ENCODE results near the gene RFFL. TPM values are rescaled to one million over a fixed set of nuclear protein-coding genes. Genes with fewer than 3 reads are reported as not detected.

Gene RFFL
- total RNA-seq, 1 donor from 2014 or later: 19.9 TPM

- H3K9me3 Mint-ChIP-seq: no peaks in the 10 kb centered on the region
- no peak overlapping the region for H3K4me3 Mint-ChIP-seq
- H3K27me3 Mint-ChIP-seq: no peaks in the 10 kb centered on the region
- no peak for DNase-seq (ENCODE audit: extremely low spot score, unreplicated experiment)
- no peaks in the 10 kb centered on the region for H3K36me3 Mint-ChIP-seq
- peak overlapping the region; percentile 91 for H3K27ac Mint-ChIP-seq
- no peak for TF ChIP-seq CTCF (conservative IDR thresholded peaks at IDR 0.05)
- H3K4me1 Mint-ChIP-seq (ENCODE audit: unreplicated experiment): peaks cover 4% of the 10 kb centered on the region
These were observed 43.9 kb downstream of the RFFL start for GRCh38 chr17:35019386-35020179.

GRCh38 chr17:35018814-35019213 is 44.7 kb downstream of the RFFL start:
- H3K9me3 Mint-ChIP-seq: no peaks in the 10 kb centered on the region
- no peak for DNase-seq (ENCODE audit: extremely low spot score, unreplicated experiment)
- H3K27me3 Mint-ChIP-seq: no peaks in the 10 kb centered on the region
- TF ChIP-seq CTCF (conservative IDR thresholded peaks at IDR 0.05): no peak
- H3K36me3 Mint-ChIP-seq: no peaks in the 10 kb centered on the region
- peak overlapping the region; percentile 91 for H3K27ac Mint-ChIP-seq
- H3K4me3 Mint-ChIP-seq: peak overlapping the region; percentile 8
- peaks cover 4% of the 10 kb centered on the region for H3K4me1 Mint-ChIP-seq (ENCODE audit: unreplicated experiment)

GRCh38 chr17:35017021-35017420 is 46.5 kb downstream of the RFFL start:
- no peak for TF ChIP-seq CTCF (conservative IDR thresholded peaks at IDR 0.05)
- no peak overlapping the region for H3K4me3 Mint-ChIP-seq
- no peaks in the 10 kb centered on the region for H3K36me3 Mint-ChIP-seq
- no peaks in the 10 kb centered on the region for H3K9me3 Mint-ChIP-seq
- peak overlapping the region; percentile 1 for H3K27ac Mint-ChIP-seq
- no peak for DNase-seq (ENCODE audit: extremely low spot score, unreplicated experiment)
- H3K27me3 Mint-ChIP-seq: no peaks in the 10 kb centered on the region
- no peaks in the 10 kb centered on the region for H3K4me1 Mint-ChIP-seq (ENCODE audit: unreplicated experiment)

- H3K4me1 Mint-ChIP-seq (ENCODE audit: unreplicated experiment): peaks cover 4% of the 10 kb centered on the region
- H3K36me3 Mint-ChIP-seq: peaks cover 4% of the 10 kb centered on the region
- no peaks in the 10 kb centered on the region for H3K27me3 Mint-ChIP-seq
- no peaks in the 10 kb centered on the region for H3K9me3 Mint-ChIP-seq
- no peak for TF ChIP-seq CTCF (conservative IDR thresholded peaks at IDR 0.05)
- H3K27ac Mint-ChIP-seq: no peak overlapping the region
- no peak overlapping the region for H3K4me3 Mint-ChIP-seq
- DNase-seq (ENCODE audit: extremely low spot score, unreplicated experiment): no peak
These were observed 47.1 kb downstream of the RFFL start for GRCh38 chr17:35016369-35016768.

GRCh38 chr17:35011671-35012216 is 51.8 kb downstream of the RFFL start:
- DNase-seq (ENCODE audit: extremely low spot score, unreplicated experiment): no peak
- H3K4me3 Mint-ChIP-seq: no peak overlapping the region
- peaks cover 19% of the 10 kb centered on the region for H3K36me3 Mint-ChIP-seq
- TF ChIP-seq CTCF (conservative IDR thresholded peaks at IDR 0.05): no peak
- H3K27ac Mint-ChIP-seq: no peak overlapping the region
- no peaks in the 10 kb centered on the region for H3K9me3 Mint-ChIP-seq
- no peaks in the 10 kb centered on the region for H3K27me3 Mint-ChIP-seq
- H3K4me1 Mint-ChIP-seq (ENCODE audit: unreplicated experiment): peaks cover 4% of the 10 kb centered on the region
